ENCODE results near the gene RPS24.

RPS24 gene

DNA sequence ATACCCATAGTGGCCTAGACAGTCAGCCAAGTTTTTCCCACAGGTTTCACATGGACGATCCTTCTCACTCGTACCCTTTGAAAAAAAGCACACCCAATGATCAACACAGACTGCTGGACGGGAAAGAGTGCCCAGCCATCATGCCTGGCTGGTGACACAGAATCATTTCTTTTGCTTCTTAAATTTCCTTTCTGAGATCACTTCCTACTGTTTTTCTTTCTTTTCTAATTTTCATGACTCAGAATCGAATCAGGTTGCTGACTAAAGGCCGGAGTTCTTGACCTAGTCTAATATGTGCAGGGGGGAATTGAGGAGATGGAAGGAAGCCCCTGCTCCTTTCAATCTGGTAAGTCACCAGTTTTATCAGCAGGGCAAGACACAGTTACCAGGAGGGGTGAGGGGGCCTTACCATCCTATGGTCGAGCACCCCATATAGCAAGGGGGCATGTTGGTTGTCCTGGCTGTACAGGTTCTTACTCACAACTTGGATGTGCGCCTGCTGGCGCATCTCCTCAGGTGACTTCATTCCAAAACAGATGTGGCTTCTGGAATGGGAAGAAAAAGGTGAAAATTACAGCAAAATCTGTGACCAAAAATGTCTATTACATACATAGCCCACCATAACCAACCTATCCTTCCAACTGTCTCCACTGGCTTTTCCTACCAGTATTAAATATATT, 7.8 kb upstream of the RPS24 start:
- TF ChIP-seq, protein P1, sequence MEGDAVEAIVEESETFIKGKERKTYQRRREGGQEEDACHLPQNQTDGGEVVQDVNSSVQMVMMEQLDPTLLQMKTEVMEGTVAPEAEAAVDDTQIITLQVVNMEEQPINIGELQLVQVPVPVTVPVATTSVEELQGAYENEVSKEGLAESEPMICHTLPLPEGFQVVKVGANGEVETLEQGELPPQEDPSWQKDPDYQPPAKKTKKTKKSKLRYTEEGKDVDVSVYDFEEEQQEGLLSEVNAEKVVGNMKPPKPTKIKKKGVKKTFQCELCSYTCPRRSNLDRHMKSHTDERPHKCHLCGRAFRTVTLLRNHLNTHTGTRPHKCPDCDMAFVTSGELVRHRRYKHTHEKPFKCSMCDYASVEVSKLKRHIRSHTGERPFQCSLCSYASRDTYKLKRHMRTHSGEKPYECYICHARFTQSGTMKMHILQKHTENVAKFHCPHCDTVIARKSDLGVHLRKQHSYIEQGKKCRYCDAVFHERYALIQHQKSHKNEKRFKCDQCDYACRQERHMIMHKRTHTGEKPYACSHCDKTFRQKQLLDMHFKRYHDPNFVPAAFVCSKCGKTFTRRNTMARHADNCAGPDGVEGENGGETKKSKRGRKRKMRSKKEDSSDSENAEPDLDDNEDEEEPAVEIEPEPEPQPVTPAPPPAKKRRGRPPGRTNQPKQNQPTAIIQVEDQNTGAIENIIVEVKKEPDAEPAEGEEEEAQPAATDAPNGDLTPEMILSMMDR (IDR thresholded peaks at IDR 0.05; ENCODE audit: borderline replicate concordance, insufficient read depth, low read depth, low read length): no peak
- no peak overlapping the region for H3K4me3 ChIP-seq (ENCODE audit: low read depth, low read length)

DNA sequence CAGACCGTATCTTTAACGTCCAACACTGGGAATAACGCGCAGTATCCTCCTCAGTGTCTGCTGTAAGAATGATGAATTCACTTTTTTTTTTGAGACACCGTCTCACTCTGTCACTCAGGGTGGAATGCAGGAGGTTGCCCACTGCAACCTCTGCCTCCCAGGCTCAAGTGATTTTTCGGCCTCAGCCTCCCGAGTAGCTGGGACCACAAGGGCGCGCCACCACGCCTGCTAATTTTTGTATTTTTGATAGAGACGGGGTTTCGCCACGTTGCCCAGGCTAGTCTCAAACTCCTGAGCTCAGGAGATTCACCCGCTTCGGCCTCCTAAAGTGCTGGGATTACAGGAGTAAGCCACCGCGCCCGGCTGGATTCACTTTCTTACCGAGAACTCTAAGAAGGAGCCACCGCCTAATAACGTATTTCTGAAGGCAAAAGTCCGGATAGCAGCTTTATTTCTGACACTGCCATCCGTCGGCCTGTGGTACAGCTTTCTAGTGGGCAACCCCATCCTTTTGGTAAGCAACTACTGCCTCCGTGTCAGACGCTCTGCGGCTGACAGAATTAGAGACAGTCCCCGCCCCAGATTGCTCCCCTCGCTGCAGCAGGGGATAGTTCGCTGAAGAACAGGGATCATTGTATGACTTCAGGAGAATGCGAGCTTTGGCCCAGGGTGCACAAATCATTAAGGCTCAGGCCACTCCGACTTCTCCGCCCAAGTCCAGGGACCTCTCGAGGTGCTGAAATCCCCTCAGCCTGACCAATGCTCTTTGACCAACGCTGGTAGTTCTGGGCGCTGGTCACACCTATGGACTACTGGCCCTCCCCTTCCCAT, 5.0 kb upstream of the RPS24 start:
- TF ChIP-seq, protein P1 (IDR thresholded peaks at IDR 0.05; ENCODE audit: borderline replicate concordance, insufficient read depth, low read depth, low read length): no peak
- H3K4me3 ChIP-seq (ENCODE audit: low read depth, low read length): peak overlapping the region; percentile 98

DNA sequence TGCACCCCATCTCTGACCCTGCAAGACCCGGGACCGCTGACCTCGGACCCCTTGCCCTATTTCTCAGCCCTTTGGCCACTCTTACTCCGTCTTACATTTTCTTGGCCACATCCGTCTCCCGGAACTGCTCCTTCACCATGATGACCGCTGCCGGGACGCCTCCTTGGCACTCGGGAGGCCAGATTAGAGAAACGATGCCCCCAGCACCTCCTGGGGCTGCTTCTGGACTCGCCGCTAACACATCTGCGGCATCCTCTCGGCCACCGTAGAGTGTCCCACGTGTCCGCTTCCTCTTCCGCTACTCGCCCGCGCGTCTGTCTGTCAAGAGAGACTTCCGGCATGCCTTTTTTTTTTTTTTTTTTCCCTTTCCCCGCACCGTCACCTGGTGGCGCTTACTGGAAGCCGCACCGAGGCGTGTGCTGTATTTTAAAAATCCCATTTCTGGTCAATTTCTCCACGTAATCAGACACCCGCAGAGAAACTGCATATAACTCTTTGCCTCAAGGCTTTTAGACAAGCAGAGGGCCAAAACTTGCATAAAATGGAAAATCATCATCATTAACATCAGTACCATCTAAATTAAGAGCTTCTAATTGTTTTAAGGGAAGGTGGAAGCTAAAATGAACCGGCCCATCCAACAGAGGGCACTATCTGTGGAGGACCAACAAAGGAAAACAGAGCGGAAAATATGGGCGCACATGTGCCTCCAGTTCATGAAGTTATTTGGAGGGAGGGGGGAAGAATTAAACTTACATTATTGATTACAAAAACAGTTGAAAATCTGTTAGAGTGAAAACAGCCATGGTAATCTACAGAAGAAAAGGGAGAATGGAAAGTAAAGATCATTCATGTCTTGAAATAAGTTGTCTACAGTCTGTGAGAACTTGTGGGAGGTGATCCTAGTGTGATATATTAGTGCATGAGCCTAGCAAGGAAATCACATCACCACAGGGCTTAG, 4.1 kb upstream of the RPS24 start, which contains the start of gene POLR3A:
TSS of gene POLR3A (minus strand) at position 247 of the 958 bp plus-strand sequence. CDS start at position 139, 108 bp downstream.
- TF ChIP-seq, protein P1 (IDR thresholded peaks at IDR 0.05; ENCODE audit: borderline replicate concordance, insufficient read depth, low read depth, low read length): peak; percentile 54; the same call in 1 of the 2 replicates
- H3K4me3 ChIP-seq (ENCODE audit: low read depth, low read length): peak within 1 kb of the TSS; percentile 98

DNA sequence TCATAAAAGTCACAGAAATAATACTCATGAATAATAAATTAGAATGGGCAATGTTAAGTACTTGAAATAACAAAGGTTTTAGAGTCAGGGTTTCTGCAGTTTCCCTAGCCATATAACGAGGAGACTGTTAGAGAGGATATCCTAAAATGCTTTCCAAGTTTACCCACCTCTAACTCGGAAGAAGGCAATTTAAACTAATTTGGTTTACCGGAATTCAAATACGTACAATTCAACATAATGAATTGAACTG, 351 bp upstream of the RPS24 start:
- H3K4me3 ChIP-seq (ENCODE audit: low read depth, low read length): peak overlapping the region; percentile 36
- TF ChIP-seq, protein P1 (IDR thresholded peaks at IDR 0.05; ENCODE audit: borderline replicate concordance, insufficient read depth, low read depth, low read length): no peak

DNA sequence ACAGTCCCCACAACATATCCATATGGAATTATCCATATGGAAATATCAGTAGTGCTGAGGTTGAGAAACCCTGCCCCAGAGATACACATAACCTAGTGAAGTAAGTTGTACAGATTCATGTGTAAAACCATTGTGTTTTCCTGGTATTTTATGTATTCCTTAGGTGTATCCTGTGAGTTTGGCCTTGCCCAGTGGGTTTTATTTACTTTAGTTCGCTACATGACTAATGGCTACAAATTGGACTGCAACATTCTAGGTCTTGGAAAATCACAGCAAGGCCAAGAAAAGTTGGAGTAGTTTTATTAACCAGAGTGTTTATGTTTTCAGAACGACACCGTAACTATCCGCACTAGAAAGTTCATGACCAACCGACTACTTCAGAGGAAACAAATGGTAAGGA, 1.4 kb downstream of the RPS24 start:
- TF ChIP-seq, protein P1 (IDR thresholded peaks at IDR 0.05; ENCODE audit: borderline replicate concordance, insufficient read depth, low read depth, low read length): no peak
- H3K4me3 ChIP-seq (ENCODE audit: low read depth, low read length): peak overlapping the region; percentile 91

DNA sequence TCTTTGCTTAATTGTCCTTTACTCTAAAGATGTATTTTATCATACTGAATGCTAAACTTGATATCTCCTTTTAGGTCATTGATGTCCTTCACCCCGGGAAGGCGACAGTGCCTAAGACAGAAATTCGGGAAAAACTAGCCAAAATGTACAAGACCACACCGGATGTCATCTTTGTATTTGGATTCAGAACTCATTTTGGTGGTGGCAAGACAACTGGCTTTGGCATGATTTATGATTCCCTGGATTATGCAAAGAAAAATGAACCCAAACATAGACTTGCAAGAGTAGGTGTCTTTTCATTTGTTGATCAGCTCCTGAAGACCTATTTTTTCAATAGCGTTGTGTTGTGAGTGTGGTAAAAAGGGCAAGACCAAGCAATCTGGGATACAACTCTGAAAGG, 1.8 kb downstream of the RPS24 start:
- peak overlapping the region; percentile 12 for H3K4me3 ChIP-seq (ENCODE audit: low read depth, low read length)
- TF ChIP-seq, protein P1 (IDR thresholded peaks at IDR 0.05; ENCODE audit: borderline replicate concordance, insufficient read depth, low read depth, low read length): no peak
